CD14-positive monocyte (primary cell): ENCODE data around the gene STAT3. TPM values are rescaled to one million over a fixed set of nuclear protein-coding genes. Genes with fewer than 3 reads are reported as not detected.

ENCODE experiments used
- DNase-seq, 3 donors: peaks; one replicate each; pipeline ENCODE4 v3.0.0-alpha.2; 2011 to 2022
- H2AFZ ChIP-seq: 2 replicates; pipeline ENCODE4 v1.6.0; 2012; ENCODE audit warnings: mild to moderate bottlenecking, low read depth, low read length, inconsistent platforms; ENCODE audit not compliant: insufficient read depth, poor library complexity, severe bottlenecking
- H3K27ac ChIP-seq, 2 donors: 1 replicate in 1 of 2; 2 replicates in 1 of 2; pipeline ENCODE4 v1.5.1; 2012 to 2013; ENCODE audit warnings: low read length in 2 of 2, control low read depth in 1 of 2, inconsistent platforms in 1 of 2, low read depth in 1 of 2, mild to moderate bottlenecking in 1 of 2
- H3K27me3 ChIP-seq, 2 donors: one replicate each; pipeline versions ENCODE4 v1.6.0 to v1.6.1; 2011 to 2013; ENCODE audit warnings: low read length in 2 of 2; ENCODE audit not compliant: control insufficient read depth in 2 of 2, insufficient read depth in 2 of 2
- H3K36me3 ChIP-seq, 2 donors: replicated peaks in 1 of 2; 1 replicate in 1 of 2; 2 replicates in 1 of 2; pipeline versions ENCODE4 v1.5.1 to v1.6.1; 2012 to 2013; ENCODE audit warnings: low read length in 2 of 2, control low read depth in 1 of 2, inconsistent platforms in 1 of 2, mild to moderate bottlenecking in 1 of 2; ENCODE audit not compliant: insufficient read depth in 2 of 2, control insufficient read depth in 1 of 2
- H3K4me1 ChIP-seq, 2 donors: 1 replicate in 1 of 2; 2 replicates in 1 of 2; pipeline versions ENCODE4 v1.5.1 to v1.6.1; 2012 to 2013; ENCODE audit warnings: low read length in 2 of 2, control low read depth in 1 of 2, inconsistent platforms in 1 of 2, mild to moderate bottlenecking in 1 of 2, moderate library complexity in 1 of 2; ENCODE audit not compliant: insufficient read depth in 2 of 2, control insufficient read depth in 1 of 2
- H3K4me2 ChIP-seq: replicated peaks from 2 replicates; pipeline ENCODE3; 2012; ENCODE audit warnings: low read length, moderate library complexity, mild to moderate bottlenecking; ENCODE audit not compliant: poor library complexity, severe bottlenecking; ENCODE audit errors: extremely low read depth
- H3K4me3 ChIP-seq, 3 experiments: fragments of 200-600 bp in 1 of 3; sonication (generic) in 1 of 3; replicated peaks in 1 of 3; 1 replicate in 2 of 3; 2 replicates in 1 of 3; pipeline ENCODE4 v1.5.1; 2011 to 2013; ENCODE audit warnings: low read length in 3 of 3, mild to moderate bottlenecking in 3 of 3, control low read depth in 2 of 3, low read depth in 2 of 3, inconsistent platforms in 1 of 3, moderate library complexity in 1 of 3
- H3K79me2 ChIP-seq: 2 replicates; pipeline ENCODE4 v1.6.0; 2012; ENCODE audit warnings: mild to moderate bottlenecking, control low read depth, inconsistent platforms, low read length, moderate library complexity; ENCODE audit not compliant: insufficient read depth
- H3K9ac ChIP-seq: 2 replicates; pipeline ENCODE4 v1.6.0; 2017; ENCODE audit warnings: low read length, mild to moderate bottlenecking; ENCODE audit not compliant: insufficient read depth, poor library complexity, severe bottlenecking
- H3K9me3 ChIP-seq, 2 donors: replicated peaks in 1 of 2; 1 replicate in 1 of 2; 2 replicates in 1 of 2; pipeline versions ENCODE4 v1.5.1 to v1.6.1; 2012 to 2013; ENCODE audit warnings: low read length in 2 of 2, control low read depth in 1 of 2; ENCODE audit not compliant: control insufficient read depth in 1 of 2, insufficient read depth in 1 of 2
- H4K20me1 ChIP-seq: 2 replicates; pipeline ENCODE4 v1.6.0; 2012; ENCODE audit warnings: mild to moderate bottlenecking, low read length, control low read depth, moderate library complexity; ENCODE audit not compliant: insufficient read depth
- H3K27ac Mint-ChIP-seq, 7 donors: one replicate each; pipeline ENCODE4 v1.8.0; 2020; ENCODE audit warnings: mild to moderate bottlenecking in 7 of 7, mixed read lengths in 7 of 7, moderate library complexity in 6 of 7, inconsistent platforms in 2 of 7
- H3K27me3 Mint-ChIP-seq, 3 donors: one replicate each; pipeline ENCODE4 v1.8.0; 2021 to 2022; ENCODE audit warnings: low read depth in 3 of 3, mild to moderate bottlenecking in 3 of 3, mixed read lengths in 3 of 3, moderate library complexity in 3 of 3, inconsistent platforms in 1 of 3
- H3K36me3 Mint-ChIP-seq, 2 donors: one replicate each; pipeline ENCODE4 v1.8.0; 2020; ENCODE audit warnings: mixed read lengths in 2 of 2, inconsistent platforms in 1 of 2, mild to moderate bottlenecking in 1 of 2
- H3K4me1 Mint-ChIP-seq: one replicate; pipeline ENCODE4 v1.8.0; 2020; ENCODE audit warnings: mild to moderate bottlenecking, mixed read lengths
- H3K4me3 Mint-ChIP-seq, 2 donors: one replicate each; pipeline ENCODE4 v1.8.0; 2020; ENCODE audit warnings: mild to moderate bottlenecking in 2 of 2, mixed read lengths in 2 of 2, moderate library complexity in 1 of 2
- H3K9me3 Mint-ChIP-seq, 7 donors: one replicate each; pipeline ENCODE4 v1.8.0; 2020 to 2022; ENCODE audit warnings: mixed read lengths in 7 of 7, mild to moderate bottlenecking in 6 of 7, moderate library complexity in 6 of 7, inconsistent platforms in 2 of 7
- CTCF ChIP-seq: fragments of 200-600 bp; IDR thresholded peaks from one replicate; pipeline ENCODE4 v1.8.0; 2022; ENCODE audit warnings: antibody characterized with exemption, mild to moderate bottlenecking
- WGBS: methylation state at CpG from one replicate; pipeline ENCODE4 v1.1.5; 2013; ENCODE audit warnings: missing lambda C conversion rate; ENCODE audit not compliant: insufficient coverage; 5-methylcytosine and 5-hydroxymethylcytosine counted together
- intact Hi-C, 2 donors: fragments of 100-400 bp; cut with micrococcal nuclease; formaldehyde crosslinking; loops; one replicate each; pipeline versions ENCODE4 v1.15.0 to v1.15.1; 2023
- polyA plus RNA-seq, 3 donors: library from polyadenylated mRNA; depleted of rRNA in 1 of 3; unstranded in 2 of 3; stranded (reverse) in 1 of 3; fragments of 300-500 nt in 2 of 3; fragments of >200 nt in 1 of 3; fragmentation: Illumina TruSeq in 2 of 3; gene quantifications; 1 replicate in 2 of 3; 2 replicates in 1 of 3; pipeline ENCODE4 v1.2.3, GENCODE V29; 2012 to 2021

STAT3 gene
- polyA plus RNA-seq, 3 donors: 73.0 to 155 (median 110) TPM

GRCh38 chr17:42307362-42307927 lies 80.8 kb downstream of the STAT3 start:
- H3K4me1 ChIP-seq: peaks cover 15 to 20% of the 10 kb centered on the region in 2 donors
- intact Hi-C loops: no loop called here
- no peak overlapping the region for H3K4me3 ChIP-seq
- no peaks in the 10 kb centered on the region for H3K9me3 ChIP-seq
- H3K4me2 ChIP-seq: no peak overlapping the region
- Mint-ChIP-seq H3K9me3 (peaks cover 0 to 3% (median 0%) of the 10 kb centered on the region in 7 donors), H3K4me3 (no peak overlapping the region), H3K27ac (peak overlapping the region in 2 of 7 donors; percentile 7 to 38), H3K36me3 (peaks cover 83 to 92% of the 10 kb centered on the region in 2 donors), H3K4me1 (peaks cover 16% of the 10 kb centered on the region), H3K27me3 (peaks cover 0 to 5% (median 1%) of the 10 kb centered on the region in 3 donors)
- TF ChIP-seq CTCF: no peak
- no peak for DNase-seq
- H3K9ac ChIP-seq: no peak overlapping the region
- peaks cover 92% of the 10 kb centered on the region for H4K20me1 ChIP-seq
- no peaks in the 10 kb centered on the region for H3K27me3 ChIP-seq
- peak overlapping the region in 1 of 2 donors; percentile 14 for H3K27ac ChIP-seq
- H2AFZ ChIP-seq: no peak overlapping the region
- WGBS: 93% methylated on average over 8 of the region's 19 CpGs
- H3K79me2 ChIP-seq: no peaks in the 10 kb centered on the region
- H3K36me3 ChIP-seq: peaks cover 83 to 89% of the 10 kb centered on the region in 2 donors

DNA sequence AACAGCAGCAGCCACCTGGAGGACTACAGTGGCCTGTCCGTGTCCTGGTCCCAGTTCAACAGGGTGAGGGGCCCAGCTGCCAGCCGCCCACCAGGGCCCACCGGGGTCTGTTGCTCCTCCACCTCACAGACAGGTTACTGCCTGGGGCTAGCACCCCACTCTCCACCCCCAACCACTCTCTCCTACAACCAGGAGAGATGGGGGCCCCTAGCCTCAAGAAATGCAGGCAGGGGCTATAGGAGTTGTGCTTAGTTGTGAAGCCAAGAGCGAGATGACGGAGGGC lies 81.9 kb downstream of the STAT3 start:
- Histone ChIP-seq H3K4me3 (no peak overlapping the region), H3K4me2 (no peak overlapping the region), H3K9ac (no peak overlapping the region), H3K79me2 (no peaks in the 10 kb centered on the region), H3K36me3 (peaks cover 93 to 99% of the 10 kb centered on the region in 2 donors), H3K27ac (no peak overlapping the region), H3K27me3 (no peaks in the 10 kb centered on the region), H3K4me1 (peaks cover 4 to 9% of the 10 kb centered on the region in 2 donors), H4K20me1 (peaks cover 92% of the 10 kb centered on the region), H2AFZ (no peak overlapping the region), H3K9me3 (no peaks in the 10 kb centered on the region)
- WGBS: 100% methylated on average over 3 of the region's 5 CpGs
- no peak for DNase-seq
- no peak for TF ChIP-seq CTCF
- peaks cover 0 to 3% (median 0%) of the 10 kb centered on the region in 7 donors for H3K9me3 Mint-ChIP-seq
- H3K27ac Mint-ChIP-seq: no peak overlapping the region
- peaks cover 6% of the 10 kb centered on the region for H3K4me1 Mint-ChIP-seq
- peaks cover 0 to 5% (median 3%) of the 10 kb centered on the region in 3 donors for H3K27me3 Mint-ChIP-seq
- intact Hi-C loops: no loop called here
- H3K4me3 Mint-ChIP-seq: no peak overlapping the region
- peaks cover 91 to 99% of the 10 kb centered on the region in 2 donors for H3K36me3 Mint-ChIP-seq
